OCI-LY3 (cell line): Measurements from ENCODE around the gene TRMT2B.

Experiments used
- EZH2phosphoT487 ChIP-seq: fragments of 200-600 bp; shearing (Covaris generic); IDR thresholded peaks from 2 replicates; pipeline ENCODE4 v1.6.1; 2018; ENCODE audit warnings: antibody characterized with exemption, mixed run types, low read depth
- TF ChIP-seq, protein P1 (sequence below): fragments of 200-600, 300-600 bp; sonication (generic); IDR thresholded peaks from 2 replicates; pipeline ENCODE4 v1.5.1; 2014; ENCODE audit warnings: antibody characterized with exemption, low read length, low read depth

DNA sequence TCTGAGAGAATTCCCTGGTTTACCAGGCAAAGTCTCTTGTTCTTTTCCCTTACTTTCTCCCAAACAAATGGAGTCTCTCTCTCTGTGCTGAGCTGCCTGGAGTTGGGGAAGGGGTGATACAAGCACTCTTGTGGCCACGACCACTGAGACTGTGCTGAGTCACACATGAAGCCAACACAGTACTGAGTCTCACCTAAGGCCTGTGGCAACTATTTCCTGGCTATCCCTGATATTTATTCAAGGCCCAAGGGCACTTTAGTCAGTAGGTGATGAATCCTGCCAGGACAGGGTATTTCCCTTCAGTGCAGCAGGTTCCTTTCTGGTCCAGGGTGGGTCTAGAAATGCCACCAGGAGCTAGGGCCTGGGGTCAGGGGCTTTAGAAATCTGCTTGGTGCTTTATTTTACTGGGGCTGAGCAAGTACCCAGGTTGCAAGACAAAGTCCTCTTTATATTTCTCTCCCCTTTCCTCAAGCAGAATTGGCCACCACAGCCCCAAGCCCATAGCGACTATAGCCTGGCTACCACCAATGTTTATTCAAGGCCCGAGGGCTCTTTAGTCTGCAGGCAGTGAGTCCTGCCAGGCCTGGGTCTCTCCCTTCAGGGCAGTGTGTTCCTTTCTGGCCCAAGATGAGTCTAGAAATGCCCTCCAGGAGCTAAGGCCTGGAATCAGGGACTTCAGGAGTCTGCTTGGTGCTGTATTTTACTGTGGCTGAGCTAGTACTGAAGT lies 71.9 kb downstream of the TRMT2B start:
- TF ChIP-seq, protein P1, sequence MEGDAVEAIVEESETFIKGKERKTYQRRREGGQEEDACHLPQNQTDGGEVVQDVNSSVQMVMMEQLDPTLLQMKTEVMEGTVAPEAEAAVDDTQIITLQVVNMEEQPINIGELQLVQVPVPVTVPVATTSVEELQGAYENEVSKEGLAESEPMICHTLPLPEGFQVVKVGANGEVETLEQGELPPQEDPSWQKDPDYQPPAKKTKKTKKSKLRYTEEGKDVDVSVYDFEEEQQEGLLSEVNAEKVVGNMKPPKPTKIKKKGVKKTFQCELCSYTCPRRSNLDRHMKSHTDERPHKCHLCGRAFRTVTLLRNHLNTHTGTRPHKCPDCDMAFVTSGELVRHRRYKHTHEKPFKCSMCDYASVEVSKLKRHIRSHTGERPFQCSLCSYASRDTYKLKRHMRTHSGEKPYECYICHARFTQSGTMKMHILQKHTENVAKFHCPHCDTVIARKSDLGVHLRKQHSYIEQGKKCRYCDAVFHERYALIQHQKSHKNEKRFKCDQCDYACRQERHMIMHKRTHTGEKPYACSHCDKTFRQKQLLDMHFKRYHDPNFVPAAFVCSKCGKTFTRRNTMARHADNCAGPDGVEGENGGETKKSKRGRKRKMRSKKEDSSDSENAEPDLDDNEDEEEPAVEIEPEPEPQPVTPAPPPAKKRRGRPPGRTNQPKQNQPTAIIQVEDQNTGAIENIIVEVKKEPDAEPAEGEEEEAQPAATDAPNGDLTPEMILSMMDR, result no peak
- no peak for TF ChIP-seq EZH2phosphoT487
